CMK (cell line): Measurements from ENCODE around the gene PEPD.
"Not testable (repeated sequence)": the region's sequence is repeated elsewhere in the genome, so short reads cannot be mapped to it uniquely, and the experiment has no call there.

Experiments
- DNase-seq: peaks from one replicate; pipeline ENCODE4 v3.0.0-alpha.2; 2010; ENCODE audit warnings: low read depth

PEPD gene

DNA sequence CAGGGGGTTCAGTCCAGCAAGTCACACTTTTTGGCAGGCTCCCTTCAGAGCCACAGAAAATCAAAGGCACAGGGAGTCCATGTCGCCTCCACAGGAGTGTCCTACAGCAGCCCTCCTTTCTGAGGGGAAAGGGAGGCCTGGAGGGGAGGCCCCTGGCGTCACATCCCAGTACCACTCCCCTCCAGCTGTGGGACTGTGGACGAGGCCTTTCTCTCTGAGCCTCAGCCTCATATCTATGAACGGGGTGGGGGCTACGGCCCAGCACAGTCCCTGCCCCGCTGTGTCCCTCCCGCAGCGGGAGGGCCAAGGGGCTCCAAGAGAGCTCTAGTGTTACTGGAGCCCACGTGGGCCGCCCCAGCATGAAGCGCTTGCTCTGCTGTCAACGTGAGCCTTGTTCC is 23.8 kb downstream of the PEPD start:
- DNase-seq, result no peak

DNA sequence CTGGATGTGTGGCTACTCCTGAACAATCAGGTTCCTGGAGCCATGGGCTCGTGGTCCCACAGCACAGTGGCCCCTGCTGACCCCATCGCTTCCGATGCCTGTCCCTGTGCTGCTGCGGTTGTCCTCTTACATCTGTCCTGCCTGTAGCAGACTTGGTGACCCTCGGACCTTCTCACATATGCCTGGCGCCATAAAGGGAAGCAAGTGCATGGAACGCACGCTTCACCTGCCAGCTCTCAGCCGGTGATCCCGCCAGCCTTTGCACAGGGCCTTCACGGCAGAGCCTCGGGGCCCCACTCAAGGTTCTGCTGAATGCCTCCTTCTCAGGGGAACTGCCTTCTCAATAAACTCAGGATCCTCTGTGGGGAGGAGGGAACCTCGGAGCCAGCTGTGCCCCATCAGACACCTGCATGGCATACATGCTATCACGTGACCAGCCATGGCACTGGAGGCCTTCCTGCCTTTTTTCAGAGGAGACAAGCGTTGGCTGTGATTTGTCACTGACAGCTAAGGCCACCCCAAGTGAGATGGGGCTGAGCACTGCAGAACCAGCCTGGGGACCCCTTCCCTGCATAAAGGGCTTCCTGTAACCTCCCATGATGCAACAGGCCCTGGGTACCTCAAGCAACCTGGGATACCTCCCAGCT is 24.3 kb downstream of the PEPD start:
- DNase-seq, result no peak

DNA sequence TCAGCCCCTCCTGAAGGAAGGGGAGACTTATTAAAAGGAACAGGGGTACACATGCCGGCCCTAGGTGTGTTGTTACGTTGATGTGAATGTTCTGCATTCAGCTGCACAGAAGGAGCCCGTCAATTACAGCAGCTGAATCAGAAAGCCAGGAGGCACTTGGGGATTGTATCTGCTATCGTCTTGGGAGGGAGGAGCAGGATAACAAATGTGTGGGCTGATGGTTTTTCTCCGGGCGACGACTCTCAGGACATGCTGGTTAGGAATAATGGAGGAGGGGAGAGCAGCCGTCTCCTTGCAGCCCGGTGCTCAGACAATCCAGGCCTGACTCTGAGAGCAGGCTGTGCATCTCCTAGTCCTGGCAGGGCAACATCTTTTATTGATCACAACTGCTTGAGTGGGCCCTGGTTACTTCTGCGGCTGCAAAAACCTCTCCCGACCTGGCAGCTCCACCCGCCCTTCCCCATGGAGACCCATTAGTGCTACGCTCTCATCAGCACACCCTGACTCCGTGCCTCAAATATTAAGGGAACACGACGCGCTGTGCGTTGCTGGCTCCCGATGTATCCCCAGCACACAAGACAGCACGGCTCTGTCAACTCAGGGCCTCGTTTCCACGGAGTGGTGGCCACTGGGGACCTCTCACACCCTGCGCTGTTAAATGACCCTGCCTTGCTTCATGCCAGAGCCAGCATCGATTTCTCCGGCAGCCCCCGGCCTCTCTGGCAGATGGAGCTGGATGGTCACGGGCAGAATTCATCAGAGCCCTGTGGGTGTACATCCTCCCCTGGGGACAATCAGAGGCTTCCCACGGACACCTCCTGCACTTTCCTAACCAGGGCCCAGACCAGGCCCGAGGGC is 25.3 kb downstream of the PEPD start:
- no peak for DNase-seq

DNA sequence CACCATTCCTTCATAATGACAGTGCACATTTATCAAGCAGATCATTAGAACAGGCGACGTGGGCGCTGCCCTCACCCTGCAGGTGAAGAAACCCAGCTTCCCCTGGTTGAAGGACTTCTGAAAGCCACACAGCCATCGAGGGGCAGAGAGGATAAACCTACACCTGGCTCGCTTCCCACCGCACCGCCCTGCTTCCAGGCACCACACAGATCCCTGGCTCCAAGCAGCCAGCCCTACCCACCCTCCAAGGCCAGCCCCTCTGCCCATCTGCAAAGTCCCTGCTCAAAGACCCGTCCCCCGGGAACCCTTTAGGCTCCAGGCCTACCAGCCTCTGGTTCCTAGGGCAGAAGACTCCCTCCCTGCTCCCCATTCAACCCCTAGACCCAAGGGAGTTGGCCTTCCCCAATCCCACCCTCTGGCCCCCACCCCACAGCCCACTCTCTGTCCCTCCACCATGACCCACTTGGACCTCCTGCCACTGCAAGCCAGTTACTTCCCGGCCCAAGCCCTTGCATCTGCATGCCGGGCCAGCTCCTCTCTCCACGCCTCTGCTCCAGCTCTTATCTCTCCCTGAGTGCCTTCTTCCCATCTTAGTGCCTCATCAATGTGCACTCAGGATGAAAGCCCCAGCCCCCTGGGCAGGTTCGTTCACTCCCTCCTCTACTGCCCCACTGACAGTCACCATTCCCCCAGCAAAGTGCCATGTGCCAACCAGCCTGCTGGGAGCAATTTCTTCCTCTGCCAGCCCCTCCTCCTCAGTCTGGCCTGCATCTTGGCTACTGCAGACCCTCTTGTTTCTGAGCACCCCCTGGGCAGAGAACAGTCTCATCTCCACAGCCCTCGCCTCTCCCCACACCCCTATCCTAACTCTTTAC is 28.0 kb downstream of the PEPD start:
- no peak for DNase-seq

DNA sequence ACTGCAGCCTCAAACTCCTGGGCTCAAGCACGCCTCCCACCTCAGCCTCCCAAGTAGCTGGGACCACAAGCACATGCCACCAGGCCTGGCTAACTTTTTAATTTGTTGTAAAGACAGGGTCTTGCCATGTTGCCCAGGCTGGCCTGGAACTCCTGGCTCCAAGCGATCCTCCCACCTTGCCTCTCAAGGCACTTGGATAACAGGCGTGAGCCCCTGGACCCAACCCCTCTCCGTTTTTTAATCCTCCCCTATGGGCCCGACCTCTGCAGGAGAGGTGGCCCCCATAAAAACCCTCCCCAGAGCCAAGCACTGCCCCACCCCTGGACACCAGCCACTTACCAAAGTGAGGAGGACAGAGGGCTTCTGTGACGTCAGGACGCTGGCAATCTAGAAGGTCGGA is 28.6 kb downstream of the PEPD start:
- DNase-seq, result no peak

DNA sequence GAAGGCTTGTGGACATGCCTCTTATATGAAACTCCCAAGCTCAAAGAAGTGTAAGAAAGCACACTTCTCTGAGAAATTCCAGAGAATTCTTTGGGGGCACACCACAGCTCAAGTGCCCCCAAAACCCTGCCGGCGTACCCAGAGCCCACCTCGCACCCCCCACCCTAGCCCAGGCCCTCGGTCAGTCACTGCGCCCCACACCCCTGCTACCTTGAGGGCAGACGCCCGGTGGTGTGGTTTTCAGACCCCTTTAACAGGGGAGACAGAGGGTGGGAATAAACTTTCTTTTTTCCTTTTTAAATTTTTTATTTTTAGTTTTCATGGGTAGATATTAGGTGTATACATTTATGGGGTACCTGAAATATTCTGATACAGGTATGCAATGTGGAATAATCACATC is 29.5 kb downstream of the PEPD start:
- no peak for DNase-seq

DNA sequence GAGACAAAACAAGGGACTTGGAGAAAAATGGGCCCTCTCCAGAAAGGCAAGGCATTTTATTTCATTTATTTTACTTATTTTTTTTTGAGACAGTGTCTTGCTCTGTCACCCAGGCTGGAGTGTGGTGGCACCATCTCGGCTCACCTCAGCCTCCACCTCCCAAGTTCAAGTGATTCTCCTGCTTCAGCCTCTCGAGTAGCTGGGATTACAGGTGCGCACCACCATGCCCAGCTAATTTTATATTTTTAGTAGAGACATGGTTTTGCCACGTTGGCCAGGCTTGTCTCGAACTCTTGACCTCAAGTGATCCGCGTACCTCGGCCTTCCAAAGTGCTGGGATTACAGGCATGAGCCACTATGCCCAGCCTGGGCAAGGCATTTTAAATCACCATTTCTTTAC is 31.0 kb downstream of the PEPD start:
- not testable (repeated sequence) for DNase-seq

DNA sequence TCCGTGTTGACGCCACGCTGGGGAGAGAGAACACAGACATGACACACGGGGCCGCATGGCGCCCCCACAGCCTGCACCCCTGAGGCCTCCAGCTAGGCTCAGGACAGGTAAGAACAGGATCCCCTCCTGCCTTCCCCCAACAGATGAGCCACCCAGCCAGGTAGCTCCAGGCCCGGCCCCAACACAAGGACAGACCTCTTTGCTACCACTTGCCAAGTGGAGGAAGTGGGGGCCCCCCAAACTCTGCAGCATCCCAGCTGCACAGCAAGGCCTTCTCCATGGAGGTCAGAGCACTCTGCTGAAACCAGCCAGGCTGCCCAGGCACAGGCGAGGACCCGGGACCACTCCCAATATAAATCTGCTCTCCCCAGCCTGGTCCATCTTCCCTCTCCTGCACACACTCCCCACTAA is 31.5 kb downstream of the PEPD start:
- no peak for DNase-seq

DNA sequence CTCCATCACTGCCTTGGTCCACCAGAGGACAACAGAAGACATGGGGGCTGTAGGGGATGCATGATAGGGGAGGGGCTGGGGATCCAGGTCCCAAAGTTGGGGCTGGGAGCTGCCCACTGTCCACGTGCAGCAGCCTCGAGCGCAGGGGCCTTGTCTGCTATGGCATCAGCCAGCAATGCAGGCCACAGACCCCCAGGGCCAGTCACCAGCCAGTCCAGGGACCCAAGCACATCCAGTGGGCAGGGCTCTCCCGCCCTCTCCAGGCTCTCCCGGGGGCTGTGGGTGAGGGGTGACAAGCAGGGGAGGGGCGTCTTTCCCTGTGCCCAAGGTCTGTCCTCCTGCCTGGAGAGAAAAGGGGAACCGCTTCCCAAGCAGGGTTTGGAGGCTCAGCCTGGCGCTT is 32.8 kb downstream of the PEPD start:
- DNase-seq, result no peak

DNA sequence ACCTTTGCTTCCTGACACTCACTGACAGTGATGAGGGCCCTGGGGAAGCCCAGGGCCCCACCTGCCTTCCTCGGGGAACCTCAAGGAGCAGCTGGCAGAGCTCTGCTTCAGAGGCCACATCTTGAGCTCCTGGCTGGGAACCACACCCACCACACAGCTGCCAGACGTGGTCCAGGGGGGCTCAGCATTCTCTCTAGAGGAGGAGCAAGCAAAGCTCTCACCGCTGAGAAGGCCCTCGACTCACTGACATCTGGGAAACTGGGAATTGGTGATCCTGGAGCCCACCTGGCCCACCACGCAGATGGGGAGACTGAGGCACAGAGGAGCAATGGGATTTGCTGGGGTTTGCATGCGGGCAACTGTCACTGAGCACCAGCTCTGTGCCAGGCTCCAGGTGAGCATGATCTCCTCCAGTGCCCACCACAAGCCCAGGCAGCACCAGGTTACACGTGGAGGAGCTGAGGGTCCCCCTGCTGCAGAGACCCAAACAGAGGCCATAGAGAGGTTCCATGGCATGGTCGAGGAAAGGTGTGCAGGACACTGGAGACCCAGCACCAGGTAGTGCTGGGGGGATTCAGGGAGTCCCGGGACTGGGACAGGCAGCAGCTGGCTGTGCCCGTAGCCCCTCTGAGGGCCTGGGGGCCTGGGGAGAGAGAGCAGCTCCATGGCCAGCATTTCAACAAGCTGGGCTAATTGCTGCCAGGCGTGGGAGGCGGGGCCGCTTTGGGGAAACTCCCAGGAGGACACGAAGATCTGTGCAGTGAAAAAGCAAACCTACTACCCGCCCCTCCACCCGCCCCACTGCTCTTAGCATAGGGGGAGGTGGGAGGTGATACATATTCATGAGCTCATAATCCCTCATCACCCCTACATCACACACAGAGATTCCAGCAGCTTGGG is 33.4 kb downstream of the PEPD start:
- DNase-seq, result no peak

DNA sequence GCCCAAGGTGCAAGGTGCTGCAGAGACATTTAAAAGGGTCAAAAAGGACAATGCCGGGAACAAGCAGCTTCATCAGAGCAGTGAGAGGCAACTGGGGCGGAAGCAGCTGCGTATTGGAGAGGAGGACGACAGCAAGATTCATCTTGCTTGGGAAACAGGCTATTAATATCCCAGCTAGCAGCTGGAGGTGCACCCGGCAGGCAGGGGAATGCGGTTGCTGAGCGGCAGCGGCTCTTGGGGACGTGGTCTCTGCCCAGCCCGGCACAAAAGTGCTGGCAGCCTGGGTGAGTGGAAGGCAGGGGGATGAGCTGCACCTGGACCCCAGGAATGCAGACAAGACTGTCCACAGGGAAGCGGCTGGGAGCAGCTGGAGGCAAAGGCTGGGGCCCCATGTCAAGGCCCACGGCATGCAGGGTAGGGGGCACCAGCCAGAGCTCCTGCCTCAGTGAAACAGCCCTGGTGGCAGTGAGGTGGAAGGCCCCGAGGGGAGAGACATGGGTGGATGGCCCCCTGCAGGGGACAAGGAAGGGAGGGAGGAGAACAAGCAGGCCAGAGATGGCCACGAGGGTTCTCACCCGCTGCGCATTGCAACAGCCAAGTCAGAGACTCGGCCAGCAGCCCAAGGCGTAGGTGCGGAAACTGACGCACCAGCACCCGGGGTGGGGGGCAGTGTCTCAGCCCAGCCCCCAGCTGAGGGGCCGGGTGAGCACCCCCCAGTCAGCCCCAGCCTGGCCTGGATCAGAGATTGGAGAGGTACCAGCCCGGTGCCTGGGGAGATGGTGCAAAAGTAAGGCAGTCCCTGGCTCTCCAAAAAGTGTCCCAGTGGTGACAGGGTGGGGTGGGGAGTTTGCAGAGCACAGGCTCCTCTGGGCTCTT is 34.4 kb downstream of the PEPD start:
- DNase-seq, result no peak

DNA sequence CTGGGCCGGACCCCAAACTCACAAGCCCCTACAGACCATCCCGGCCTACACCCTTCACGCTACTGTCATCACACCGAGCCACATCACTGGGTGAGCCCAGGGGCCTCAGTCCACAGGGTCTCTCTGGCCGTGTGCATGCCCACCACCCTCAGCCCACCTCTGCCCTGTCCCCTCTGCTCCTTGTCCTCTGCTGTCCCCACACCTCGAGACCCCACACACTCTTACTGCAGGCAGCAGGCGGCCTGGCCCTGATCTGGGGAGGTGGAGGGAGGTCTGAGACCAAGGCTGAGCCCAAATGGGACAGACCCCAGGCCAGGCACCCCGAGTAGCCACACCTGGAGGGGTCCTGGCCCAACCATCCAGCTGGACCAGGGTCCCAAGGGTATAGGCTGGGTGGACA is 35.2 kb downstream of the PEPD start:
- DNase-seq, result no peak

DNA sequence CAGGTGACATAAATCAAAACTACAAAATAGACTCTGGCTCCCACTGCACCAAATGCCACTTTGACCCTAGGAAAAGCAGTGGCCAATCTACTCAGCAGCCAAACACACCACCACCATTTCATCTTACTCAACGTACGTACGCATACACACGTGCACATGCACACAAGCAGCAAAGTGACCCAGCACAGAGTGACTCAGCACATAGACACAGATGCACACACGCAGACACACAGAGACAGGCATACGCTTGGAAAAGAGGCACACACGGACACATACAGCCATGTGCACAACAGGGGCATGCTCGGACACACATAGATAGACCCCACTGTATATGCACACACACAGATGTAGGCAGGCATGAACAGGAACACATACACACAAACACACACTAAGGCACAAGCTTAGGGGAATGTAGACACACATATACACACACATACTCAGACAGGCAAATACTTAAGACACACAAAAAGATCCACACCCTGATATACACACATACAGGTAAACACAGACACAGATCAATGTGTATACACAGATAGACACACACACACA is 37.3 kb downstream of the PEPD start:
- no peak for DNase-seq

DNA sequence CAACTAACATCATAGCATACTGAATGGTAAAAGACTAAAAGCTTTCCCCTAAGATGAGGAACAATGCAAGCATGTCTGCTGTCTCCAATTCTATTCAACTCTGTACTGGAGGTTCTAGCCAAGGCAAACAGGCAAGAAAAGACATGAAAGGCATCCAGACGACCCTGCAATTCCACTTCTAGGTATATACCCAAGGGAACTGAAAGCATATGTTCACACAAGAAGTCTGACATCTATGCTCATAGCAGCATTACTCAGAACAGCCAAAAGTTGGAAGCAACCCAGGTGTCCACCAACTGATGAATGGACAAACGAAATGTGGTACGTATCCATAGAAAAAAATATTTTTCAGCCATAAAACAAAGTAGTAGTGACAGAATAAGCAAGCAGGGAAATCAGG is 39.1 kb downstream of the PEPD start:
- DNase-seq, result no peak

DNA sequence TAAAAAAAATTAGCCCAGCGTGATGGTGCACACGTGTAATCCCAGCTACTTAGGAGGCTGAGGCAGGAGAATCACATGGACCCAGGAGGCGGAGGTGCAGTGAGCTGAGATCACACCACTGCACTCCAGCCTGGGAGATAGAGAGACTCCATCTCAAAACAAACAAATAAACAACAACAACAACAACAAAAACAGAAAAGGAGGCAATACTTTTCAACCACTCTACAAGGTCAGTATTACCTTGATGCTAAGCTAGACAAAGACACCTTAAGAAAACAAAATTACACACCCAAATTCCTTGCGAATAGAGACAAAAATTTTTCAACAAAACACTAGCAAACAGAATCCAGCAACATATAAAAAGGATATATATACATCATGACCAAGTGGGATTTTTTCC is 39.7 kb downstream of the PEPD start:
- no peak for DNase-seq

DNA sequence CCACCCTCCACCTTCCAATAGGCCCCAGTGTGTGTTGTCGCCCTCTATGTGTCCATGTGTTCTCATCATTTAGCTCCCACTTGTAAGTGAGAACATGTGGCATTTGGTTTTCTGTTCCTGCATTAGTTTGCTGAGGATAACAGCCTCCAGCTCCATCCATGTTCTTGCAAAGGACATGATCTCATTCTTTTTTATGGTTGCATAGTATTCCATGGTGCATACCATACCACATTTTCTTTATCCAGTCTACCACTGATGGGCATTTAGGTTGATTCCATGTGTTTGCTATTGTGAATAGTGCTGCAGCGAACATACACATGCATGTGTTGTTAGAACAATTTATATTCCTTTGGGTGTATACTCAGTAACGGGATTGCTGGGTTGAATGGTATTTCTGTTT is 42.0 kb downstream of the PEPD start:
- not testable (repeated sequence) for DNase-seq

DNA sequence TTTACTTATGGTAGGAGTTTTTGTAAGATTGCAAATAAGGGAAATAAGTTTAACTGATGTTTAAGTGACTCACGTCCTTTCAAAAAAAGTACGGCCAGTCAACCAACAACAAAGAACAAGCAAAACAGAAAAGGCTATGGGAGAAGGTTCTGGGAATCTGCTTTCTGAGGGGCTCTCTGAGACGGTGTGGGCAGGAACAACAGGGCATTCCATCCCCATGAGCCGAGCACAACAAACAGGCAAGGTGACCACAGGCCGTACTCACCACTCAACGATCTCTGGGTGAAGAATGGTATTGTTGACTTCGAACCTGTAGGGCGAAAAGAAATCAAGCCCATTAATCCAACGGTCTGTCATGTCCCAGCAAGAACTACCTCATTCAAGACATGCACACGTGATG is 43.8 kb downstream of the PEPD start:
- DNase-seq, result no peak

DNA sequence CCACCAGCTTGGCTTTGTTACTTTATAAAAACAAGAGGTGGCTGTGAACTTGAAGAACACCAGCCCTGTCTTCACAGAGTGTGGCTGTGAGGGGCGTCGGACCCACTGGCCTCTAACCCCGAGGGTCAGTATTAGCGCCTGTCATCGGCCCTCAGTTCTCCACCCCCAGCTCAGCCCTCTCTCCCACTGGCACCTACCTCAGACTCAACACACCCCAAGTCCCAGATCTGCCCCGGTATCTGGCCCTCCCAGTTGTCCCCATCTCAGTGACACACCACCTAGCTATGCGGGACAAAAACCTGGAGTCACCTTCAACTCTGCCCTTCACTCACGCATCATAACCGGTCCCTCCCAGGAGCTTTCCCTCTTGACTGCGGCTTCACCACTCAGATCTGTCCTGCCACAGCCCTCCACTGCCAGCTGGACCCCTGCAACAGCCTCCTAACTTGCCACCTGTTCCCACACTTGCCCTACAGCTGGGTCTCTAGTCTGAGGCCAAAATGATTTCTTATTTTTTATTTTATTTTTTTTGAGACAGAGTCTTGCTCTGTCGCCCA is 45.4 kb downstream of the PEPD start:
- DNase-seq, result no peak

DNA sequence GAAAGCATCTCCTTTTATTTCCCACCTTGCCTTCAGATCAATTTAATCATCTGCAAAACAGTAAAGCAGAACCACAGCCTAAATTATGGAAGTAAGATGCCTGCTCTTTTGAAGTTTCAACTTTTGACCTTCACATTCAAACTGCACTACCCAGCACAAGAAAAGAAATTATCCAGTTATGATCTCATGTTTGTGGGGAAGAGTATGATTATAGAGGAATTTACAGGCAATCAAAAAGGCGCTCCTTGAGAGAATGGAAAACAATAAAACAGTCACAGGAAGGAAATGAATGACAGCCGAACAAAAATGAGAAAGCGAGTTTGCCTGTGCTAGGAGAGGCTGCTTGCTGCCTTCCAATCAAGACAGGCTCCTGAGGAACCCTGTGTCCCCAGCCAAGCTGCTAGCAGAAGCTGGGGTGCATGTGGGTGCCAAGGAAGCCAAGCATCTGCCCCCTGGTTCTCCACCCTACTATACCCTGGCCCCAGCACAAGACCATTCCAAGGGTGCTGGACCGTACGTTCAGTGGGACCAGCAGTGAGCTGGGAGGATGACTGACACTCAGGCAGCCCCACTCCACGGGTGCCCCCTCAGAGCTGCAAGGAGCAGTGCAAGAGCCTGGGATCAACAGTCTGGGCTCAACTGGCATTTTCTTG is 47.8 kb downstream of the PEPD start:
- no peak for DNase-seq
